GM18907 (cell line): Measurements from ENCODE around the gene FBXW9.
A peak's percentile ranks its signal among the peaks of the same experiment; 100 is the strongest.
"Not testable (repeated sequence)": the region's sequence is repeated elsewhere in the genome, so short reads cannot be mapped to it uniquely, and the experiment has no call there.

Experiments
- ATAC-seq: cut with Tn5 transposase; IDR thresholded peaks from one replicate; pipeline ENCODE4 v1.9.1; 2021; ENCODE audit warnings: mild to moderate bottlenecking, moderate library complexity; ENCODE audit not compliant: unreplicated experiment

FBXW9 gene

GRCh38 chr19:12681074-12681987, 15.1 kb downstream of the FBXW9 start, which contains the start of gene DHPS:
DHPS (minus strand) TSS chr19:12681880; CDS start chr19:12681766, 114 bp downstream.
- ATAC-seq, result peak; percentile 74

DNA sequence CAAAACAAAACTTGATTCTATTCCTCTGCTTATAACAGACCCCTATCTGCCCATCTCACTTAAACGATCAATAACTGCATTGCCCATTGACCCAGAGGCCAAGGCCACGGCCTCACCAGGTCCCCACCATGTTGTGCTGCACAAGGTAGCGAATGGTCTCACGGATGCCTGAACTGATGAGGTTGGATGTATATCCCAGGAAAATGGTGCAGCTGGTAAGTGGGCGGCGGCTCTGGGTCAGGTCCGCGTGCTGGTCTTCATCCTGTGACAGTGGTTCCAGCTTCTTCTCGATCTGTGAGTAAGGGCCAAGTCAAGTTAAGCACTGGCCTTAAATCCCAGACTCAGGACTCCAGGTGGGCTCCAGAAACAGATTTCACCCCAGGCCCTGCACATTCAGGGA, 16.4 kb downstream of the FBXW9 start:
- no peak for ATAC-seq

- not testable (repeated sequence) for ATAC-seq
These were observed 18.4 kb downstream of the FBXW9 start for GRCh38 chr19:12678039-12678438.

DNA sequence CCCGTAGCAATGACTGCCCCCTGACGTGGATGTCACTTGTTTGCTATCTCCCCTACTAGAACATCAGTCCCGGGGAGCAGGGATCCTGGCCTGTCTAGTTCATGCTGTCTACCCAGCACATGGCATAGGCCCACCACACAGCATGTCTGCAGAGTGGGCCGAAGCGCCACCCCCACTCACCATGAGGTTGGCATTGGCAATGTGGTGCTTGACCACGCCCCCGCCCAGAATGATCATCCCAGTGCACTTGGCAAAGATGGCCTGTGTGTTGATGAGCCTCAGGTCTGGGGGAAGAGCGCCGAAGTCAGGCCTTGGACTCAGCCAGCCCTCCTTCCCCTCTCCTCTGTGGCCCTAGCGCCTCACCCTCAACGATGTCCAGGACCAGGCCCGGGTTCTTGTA, 19.5 kb downstream of the FBXW9 start:
- ATAC-seq, result no peak

- ATAC-seq, result peak; percentile 30
These were observed 20.0 kb downstream of the FBXW9 start for GRCh38 chr19:12676384-12676792.

DNA sequence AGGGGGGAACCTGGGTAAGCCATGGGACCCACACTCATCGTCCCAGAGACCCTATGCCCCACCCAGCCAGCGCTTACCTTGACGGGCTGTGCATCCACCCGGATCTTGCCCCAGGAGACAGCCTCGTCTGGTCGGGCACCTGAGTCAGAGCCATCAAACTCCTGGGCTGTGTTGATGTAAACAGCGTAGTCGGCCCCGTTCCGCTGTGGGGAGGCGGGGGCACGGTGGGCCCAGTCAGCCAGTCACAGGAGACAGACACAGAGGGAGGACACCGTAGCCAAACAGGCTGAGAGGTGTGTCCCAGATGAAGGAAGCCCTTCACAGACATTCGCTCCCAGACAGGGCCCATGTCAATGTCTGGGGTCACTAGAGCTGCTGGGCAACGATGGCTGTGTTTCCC, 20.5 kb downstream of the FBXW9 start:
- no peak for ATAC-seq

GRCh38 chr19:12675399-12675798, 21.0 kb downstream of the FBXW9 start:
- ATAC-seq, result no peak

- no peak for ATAC-seq
These were observed 23.7 kb downstream of the FBXW9 start for GRCh38 chr19:12672744-12673143.

- ATAC-seq, result no peak
These were observed 26.1 kb downstream of the FBXW9 start for GRCh38 chr19:12670159-12670928.

DNA sequence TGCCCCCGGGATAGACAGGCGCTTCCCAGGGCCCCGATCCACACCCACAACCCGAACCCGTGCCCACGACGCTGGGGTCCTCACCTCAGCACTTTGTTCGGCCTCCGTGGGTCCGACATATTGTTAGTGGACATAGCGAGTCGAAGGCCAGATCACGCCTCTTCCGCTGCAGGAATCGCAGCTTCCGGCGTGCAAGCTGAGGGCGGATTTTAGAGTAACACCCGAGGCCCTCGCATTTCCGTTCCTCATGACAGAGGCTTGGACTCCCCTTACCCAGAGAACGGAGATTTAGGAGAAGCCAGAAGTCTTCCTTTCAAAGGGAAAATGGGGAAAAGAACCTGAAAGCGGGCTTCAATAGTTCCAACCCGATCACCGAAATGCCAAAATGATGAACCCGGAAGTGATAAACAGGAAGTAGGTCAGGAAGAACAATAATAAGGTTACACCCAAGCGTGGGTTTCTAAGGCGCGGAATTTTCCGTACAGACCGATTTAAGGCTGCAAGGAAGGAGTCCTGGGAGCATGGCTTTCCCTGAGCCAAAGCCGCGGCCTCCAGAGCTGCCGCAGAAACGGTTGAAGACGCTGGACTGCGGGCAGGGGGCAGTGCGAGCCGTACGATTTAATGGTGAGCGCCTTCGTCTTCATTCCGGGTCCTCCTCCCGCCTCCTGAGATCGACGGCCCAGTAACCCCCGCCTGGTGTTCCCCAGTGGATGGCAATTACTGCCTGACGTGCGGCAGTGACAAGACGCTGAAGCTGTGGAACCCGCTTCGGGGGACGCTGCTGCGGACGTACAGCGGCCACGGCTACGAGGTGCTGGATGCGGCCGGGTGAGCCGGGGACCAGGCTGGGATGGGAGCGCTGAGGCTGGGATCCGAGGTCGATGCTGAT, 26.9 kb downstream of the FBXW9 start:
- peak; percentile 43 for ATAC-seq

- ATAC-seq, result peak; percentile 16
These were observed 27.5 kb downstream of the FBXW9 start for GRCh38 chr19:12668932-12669269.

DNA sequence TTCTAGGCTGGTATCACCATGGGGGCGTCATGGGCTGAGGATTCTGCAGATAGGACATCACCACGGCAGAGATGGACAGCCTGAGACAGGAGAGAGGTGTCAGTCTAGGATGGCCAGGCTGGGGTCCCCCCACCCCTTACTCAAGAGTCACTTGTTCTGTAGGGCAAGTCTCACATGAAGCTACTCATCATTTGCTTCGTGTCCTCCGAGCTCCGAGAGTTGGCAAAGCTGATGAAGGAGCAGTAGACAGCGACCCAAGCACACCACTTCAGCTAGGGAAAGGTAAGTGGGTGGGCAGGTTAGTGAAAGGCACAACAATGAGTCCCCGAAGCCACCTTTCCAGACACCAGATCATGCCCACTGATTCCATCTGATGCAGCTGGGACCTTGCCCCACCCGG, 28.1 kb downstream of the FBXW9 start:
- ATAC-seq, result no peak

- ATAC-seq, result no peak
These were observed 28.6 kb downstream of the FBXW9 start for GRCh38 chr19:12667731-12668302.

- ATAC-seq, result peak; percentile 47
These were observed 30.0 kb downstream of the FBXW9 start, which contains the start of the genes MAN2B1 and WDR83 for GRCh38 chr19:12666265-12667048. MAN2B1 (minus strand) TSS chr19:12666742; CDS start chr19:12666701, 41 bp downstream. WDR83 (plus strand) TSS chr19:12666807; CDS start chr19:12669791, 2,984 bp downstream.

- ATAC-seq, result no peak
These were observed 30.7 kb downstream of the FBXW9 start for GRCh38 chr19:12665671-12666264.

- ATAC-seq, result no peak
These were observed 31.2 kb downstream of the FBXW9 start for GRCh38 chr19:12665281-12665573.

- no peak for ATAC-seq
These were observed 31.8 kb downstream of the FBXW9 start for GRCh38 chr19:12664406-12665280.

DNA sequence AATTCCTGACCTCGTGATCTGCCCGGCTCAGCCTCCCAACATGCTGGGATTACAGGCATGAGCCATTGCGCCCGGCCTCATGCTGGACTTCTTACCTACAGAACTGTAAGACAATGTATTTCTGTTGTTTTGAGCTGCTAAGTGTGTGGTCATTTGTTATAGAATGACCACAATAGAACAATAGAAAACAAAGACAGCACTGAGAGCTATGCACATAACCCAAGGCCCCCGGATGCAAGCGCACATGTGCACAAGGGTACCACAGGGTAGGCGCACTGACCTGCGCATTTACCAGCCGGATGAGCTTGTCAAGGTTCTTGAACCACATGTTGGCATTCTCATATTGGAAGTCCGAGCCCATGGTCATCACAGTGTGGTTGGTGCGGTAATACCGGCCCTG, 35.5 kb downstream of the FBXW9 start:
- ATAC-seq, result no peak
